Omental fat pad (tissue), 4 donors: ENCODE data around the gene WNT3. TPM values are rescaled to one million over a fixed set of nuclear protein-coding genes. Genes with fewer than 3 reads are reported as not detected.

Experiments
- ATAC-seq: fragments of 150-250 bp; one replicate; pipeline ENCODE4 v1.9.1; 2016; ENCODE audit warnings: mild to moderate bottlenecking, moderate library complexity; ENCODE audit not compliant: low FRiP score
- DNase-seq: peaks from one replicate; pipeline ENCODE4 v3.0.0-alpha.2; 2019; ENCODE audit warnings: low spot score
- CTCF ChIP-seq, 3 donors: fragments of 450-650 bp; IDR thresholded peaks; one replicate each; pipeline ENCODE4 v1.5.1; 2016 to 2017; ENCODE audit warnings: antibody characterized with exemption in 3 of 3, mild to moderate bottlenecking in 3 of 3, moderate library complexity in 2 of 3
- total RNA-seq, 4 donors: library from RNA; depleted of rRNA; stranded (reverse); fragments of >200 nt; gene quantifications; one replicate each; pipeline ENCODE4 v1.1.0, GENCODE V29; 2016

Gene WNT3
- total RNA-seq, 4 donors from 2014 or later, result 0.82 to 2.1 (median 1.2) TPM

GRCh38 chr17:46857600-46857999 lies 39.1 kb upstream of the WNT3 start:
- ATAC-seq, result no peak
- TF ChIP-seq CTCF (IDR thresholded peaks at IDR 0.05), result no peak

DNA sequence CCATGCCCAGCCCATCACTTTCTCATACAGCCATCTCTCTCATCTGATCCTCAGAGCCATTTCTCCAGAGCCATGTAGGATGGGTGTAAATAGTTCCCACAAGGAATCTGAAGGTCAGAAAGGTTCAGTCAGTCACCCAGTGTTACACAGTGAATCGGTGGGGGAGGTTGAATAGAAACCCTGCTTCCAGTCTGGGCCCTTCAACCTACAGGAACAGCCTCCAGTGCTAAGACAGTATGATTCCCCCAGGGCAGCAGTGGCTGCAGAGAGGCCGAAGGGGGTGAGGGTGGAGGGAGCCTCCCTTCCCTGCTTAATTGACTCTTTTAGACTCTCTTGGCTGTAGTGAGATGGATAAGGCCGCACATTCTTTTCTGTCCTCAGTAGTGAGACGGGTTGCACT lies 36.5 kb upstream of the WNT3 start:
- ATAC-seq (no peak), DNase-seq (no peak)
- TF ChIP-seq CTCF (IDR thresholded peaks at IDR 0.05), result no peak

More at GRCh38 chr17:46857600-46857999, 39.1 kb upstream of the WNT3 start:
- no peak for DNase-seq

GRCh38 chr17:46854515-46854914 lies 36.0 kb upstream of the WNT3 start:
- DNase-seq, result no peak
- TF ChIP-seq CTCF (IDR thresholded peaks at IDR 0.05), result no peak

GRCh38 chr17:46853896-46854444 lies 35.5 kb upstream of the WNT3 start:
- DNase-seq (no peak), ATAC-seq (no peak)
- no peak for TF ChIP-seq CTCF (IDR thresholded peaks at IDR 0.05)

More at GRCh38 chr17:46854515-46854914, 36.0 kb upstream of the WNT3 start:
- no peak for ATAC-seq

DNA sequence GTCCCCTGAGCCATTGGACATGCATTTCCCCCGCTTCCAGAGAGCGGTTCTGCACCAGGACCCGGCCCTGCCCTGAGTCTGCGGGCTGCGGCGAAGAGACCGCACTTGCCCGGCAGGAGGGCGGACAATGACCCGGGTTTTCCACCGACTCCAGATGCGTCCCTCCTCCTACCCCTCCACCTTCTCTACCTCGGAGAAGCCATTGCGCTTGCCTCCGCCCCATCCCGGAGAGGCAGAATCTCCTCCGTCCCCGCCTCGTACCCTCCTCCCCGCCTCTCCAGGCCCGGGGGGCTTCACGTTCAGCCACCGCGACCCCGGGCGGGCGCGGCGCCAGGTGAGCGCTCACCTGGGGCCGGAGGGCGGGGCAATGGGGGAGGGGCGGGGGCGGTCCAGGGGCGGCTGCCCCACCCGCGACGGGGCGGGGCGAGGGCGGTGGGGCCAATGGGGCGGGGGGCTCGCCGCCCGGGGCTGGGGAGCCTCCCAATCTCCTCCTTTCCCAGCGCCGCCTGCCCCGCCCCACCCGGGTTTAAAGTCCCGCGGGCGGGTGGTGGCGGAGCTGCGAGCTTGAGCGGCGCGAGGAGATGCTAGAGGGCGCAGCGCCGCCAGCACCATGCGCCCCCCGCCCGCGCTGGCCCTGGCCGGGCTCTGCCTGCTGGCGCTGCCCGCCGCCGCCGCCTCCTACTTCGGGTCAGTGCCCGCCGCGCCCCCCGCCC lies 32.7 kb upstream of the WNT3 start, which contains the start of gene WNT9B:
TSS of gene WNT9B (plus strand) at position 555 of the 713 bp plus-strand sequence. CDS start at position 611, 56 bp downstream.
- TF ChIP-seq CTCF (IDR thresholded peaks at IDR 0.05), result no peak
- peak; percentile 44 for ATAC-seq
- DNase-seq, result no peak

GRCh38 chr17:46850688-46851028 lies 32.2 kb upstream of the WNT3 start:
- TF ChIP-seq CTCF (IDR thresholded peaks at IDR 0.05), result no peak
- DNase-seq, result no peak
- ATAC-seq, result no peak

- no peak for TF ChIP-seq CTCF (IDR thresholded peaks at IDR 0.05)
- DNase-seq (no peak), ATAC-seq (no peak)
Observed at GRCh38 chr17:46848534-46848933, 30.0 kb upstream of the WNT3 start.
